ENCODE measurements around the gene RAB36.
A peak's percentile ranks its signal among the peaks of the same experiment; 100 is the strongest.

RAB36 gene, protein sequence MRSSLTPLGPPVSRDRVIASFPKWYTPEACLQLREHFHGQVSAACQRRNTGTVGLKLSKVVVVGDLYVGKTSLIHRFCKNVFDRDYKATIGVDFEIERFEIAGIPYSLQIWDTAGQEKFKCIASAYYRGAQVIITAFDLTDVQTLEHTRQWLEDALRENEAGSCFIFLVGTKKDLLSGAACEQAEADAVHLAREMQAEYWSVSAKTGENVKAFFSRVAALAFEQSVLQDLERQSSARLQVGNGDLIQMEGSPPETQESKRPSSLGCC

DNA sequence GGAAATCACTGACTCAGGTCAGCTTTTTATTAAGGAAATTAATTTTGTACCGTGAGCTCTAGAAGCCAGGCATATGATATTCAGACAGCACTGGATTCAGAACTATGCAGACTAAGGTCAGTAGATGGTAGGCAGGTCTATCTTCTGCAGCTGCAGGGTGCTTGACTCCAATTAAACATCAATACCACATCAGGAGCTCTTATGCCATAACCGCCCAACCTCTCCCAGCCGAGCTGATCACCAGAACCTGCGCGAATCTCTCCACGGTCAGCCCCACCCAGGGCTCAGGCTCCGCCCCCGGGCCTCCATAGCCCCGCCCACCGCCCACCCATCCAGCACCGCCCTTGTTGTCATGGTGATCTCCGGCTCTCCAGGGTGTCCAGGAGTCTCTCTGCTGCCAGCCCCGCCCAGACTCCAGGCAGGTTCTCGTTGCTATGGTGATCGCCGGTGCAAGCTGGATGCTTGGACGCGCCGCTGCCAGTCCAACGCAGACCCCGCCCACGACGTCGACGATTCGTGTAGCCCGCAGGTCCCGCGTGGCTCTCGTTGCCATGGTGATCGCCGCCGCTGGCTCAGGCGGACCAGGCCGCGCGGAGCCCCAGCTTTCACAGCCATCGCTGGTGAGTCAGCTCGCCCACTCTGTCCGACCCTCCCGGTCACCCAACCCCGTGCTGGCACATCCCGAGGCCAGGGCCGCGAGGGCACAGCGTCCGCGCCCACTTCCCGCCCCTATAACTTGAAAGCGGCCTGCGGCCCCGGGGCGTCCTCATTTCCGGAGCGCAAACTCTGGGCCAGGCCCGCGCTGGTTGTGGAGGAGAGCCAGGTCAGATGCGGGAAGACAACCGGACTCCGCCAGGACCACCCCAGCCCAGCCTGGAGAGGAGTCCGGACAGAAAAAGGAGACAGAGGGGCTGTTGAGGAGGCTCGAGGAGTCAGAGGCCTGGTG, at the start of gene RAB36:
Gene RAB36 (plus strand): TSS at position 546 of the 946 bp plus-strand sequence. CDS start 1,140 bp downstream, outside the sequence.
- Histone ChIP-seq H3K9me3 (ENCODE audit: insufficient read depth, low read length, severe bottlenecking) (no peaks in the 10 kb centered on the region), H2AFZ (ENCODE audit: low read depth, low read length) (no peak within 1 kb of the TSS), H3K27me3 (ENCODE audit: insufficient read depth, low read length, poor library complexity) (peaks cover 2% of the 10 kb centered on the region), H4K20me1 (ENCODE audit: insufficient read depth, low read length) (no peaks in the 10 kb centered on the region), H3K36me3 (ENCODE audit: insufficient read depth, low read length) (no peaks in the 10 kb centered on the region), H3K4me2 (ENCODE audit: insufficient read depth, low read length) (no peak within 1 kb of the TSS), H3K27ac (ENCODE audit: low read length) (no peak within 1 kb of the TSS), H3K4me3 (ENCODE audit: low read depth in 1 of 2, low read length in 2 of 2) (no peak within 1 kb of the TSS), H3K4me1 (ENCODE audit: insufficient read depth, low read length) (peaks cover 18% of the 10 kb centered on the region), H3K9ac (ENCODE audit: low read depth, low read length) (no peak within 1 kb of the TSS), H3K79me2 (ENCODE audit: insufficient read depth, low read length) (no peaks in the 10 kb centered on the region)
- TF ChIP-seq EZH2 (IDR thresholded peaks at IDR 0.05; ENCODE audit: borderline replicate concordance, low read depth, low read length, severe bottlenecking) (no peak), CTCF (IDR thresholded peaks at IDR 0.05; ENCODE audit: borderline replicate concordance, extremely low read depth, low read length, poor library complexity, severe bottlenecking) (no peak)
- DNase-seq (peak; percentile 18), ATAC-seq (ENCODE audit: insufficient read depth, low read depth) (no peak)

GRCh38 chr22:23095733-23096342, 49.4 kb upstream of the RAB36 start:
- Histone ChIP-seq H3K9ac (ENCODE audit: low read depth, low read length) (no peak overlapping the region), H3K36me3 (ENCODE audit: insufficient read depth, low read length) (no peaks in the 10 kb centered on the region), H3K27ac (ENCODE audit: low read length) (no peak overlapping the region), H3K4me3 (ENCODE audit: low read depth in 1 of 2, low read length in 2 of 2) (no peak overlapping the region), H4K20me1 (ENCODE audit: insufficient read depth, low read length) (peaks cover 8% of the 10 kb centered on the region), H3K4me1 (ENCODE audit: insufficient read depth, low read length) (no peaks in the 10 kb centered on the region), H3K9me3 (ENCODE audit: insufficient read depth, low read length, severe bottlenecking) (no peaks in the 10 kb centered on the region), H3K27me3 (ENCODE audit: insufficient read depth, low read length, poor library complexity) (no peaks in the 10 kb centered on the region), H2AFZ (ENCODE audit: low read depth, low read length) (no peak overlapping the region), H3K4me2 (ENCODE audit: insufficient read depth, low read length) (no peak overlapping the region), H3K79me2 (ENCODE audit: insufficient read depth, low read length) (no peaks in the 10 kb centered on the region)
- TF ChIP-seq CTCF (IDR thresholded peaks at IDR 0.05; ENCODE audit: borderline replicate concordance, extremely low read depth, low read length, poor library complexity, severe bottlenecking) (no peak), EZH2 (IDR thresholded peaks at IDR 0.05; ENCODE audit: borderline replicate concordance, low read depth, low read length, severe bottlenecking) (no peak)
- no peak for DNase-seq
- ATAC-seq (ENCODE audit: insufficient read depth, low read depth): no peak

DNA sequence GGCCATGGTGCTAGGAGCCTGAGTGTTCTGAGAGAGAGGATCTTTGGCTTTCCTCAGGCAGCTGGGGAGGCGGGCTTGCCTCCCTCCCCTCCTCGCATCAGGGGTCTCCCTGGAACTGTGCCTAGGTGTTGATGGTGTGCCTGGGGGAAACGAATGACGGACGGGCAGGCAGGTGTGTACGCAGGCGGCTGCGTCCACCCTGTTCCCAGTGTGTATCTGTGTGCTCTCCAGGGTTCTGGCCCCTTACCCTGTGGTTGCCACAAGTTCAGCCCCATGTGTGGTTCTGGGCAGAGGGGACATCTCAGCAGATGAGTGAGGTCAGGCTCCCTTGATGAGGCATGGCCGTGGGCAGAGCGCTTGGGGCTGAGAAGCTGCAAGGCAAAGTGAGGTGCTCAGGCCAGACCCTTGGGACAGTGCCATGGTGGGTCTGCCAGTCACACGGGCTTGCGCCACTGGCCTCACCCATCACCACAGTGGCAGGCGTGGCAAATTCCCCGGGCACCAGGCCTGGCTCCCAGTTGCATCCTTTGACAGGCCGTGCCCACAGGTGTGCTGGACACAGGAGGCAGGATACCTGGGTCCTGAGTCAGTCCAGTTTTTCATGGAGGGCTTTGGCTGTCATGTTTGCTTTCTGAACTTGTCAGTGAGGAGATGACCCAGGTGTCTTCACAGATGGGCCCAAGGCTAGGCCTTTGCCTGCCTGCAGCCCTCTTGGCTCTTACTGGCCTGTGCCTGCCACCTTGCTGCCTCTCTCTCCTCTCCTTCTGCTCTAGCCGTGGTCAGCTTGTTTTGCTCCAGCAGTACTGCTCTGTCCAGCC, 47.7 kb upstream of the RAB36 start:
- Histone ChIP-seq H3K36me3 (ENCODE audit: insufficient read depth, low read length) (no peaks in the 10 kb centered on the region), H3K4me2 (ENCODE audit: insufficient read depth, low read length) (no peak overlapping the region), H4K20me1 (ENCODE audit: insufficient read depth, low read length) (no peaks in the 10 kb centered on the region), H3K27me3 (ENCODE audit: insufficient read depth, low read length, poor library complexity) (no peaks in the 10 kb centered on the region), H3K9me3 (ENCODE audit: insufficient read depth, low read length, severe bottlenecking) (no peaks in the 10 kb centered on the region), H2AFZ (ENCODE audit: low read depth, low read length) (no peak overlapping the region), H3K4me3 (ENCODE audit: low read depth in 1 of 2, low read length in 2 of 2) (no peak overlapping the region), H3K9ac (ENCODE audit: low read depth, low read length) (no peak overlapping the region), H3K27ac (ENCODE audit: low read length) (no peak overlapping the region), H3K79me2 (ENCODE audit: insufficient read depth, low read length) (no peaks in the 10 kb centered on the region), H3K4me1 (ENCODE audit: insufficient read depth, low read length) (no peaks in the 10 kb centered on the region)
- no peak for DNase-seq
- no peak for ATAC-seq (ENCODE audit: insufficient read depth, low read depth)
- TF ChIP-seq EZH2 (IDR thresholded peaks at IDR 0.05; ENCODE audit: borderline replicate concordance, low read depth, low read length, severe bottlenecking): no peak
- TF ChIP-seq CTCF (IDR thresholded peaks at IDR 0.05; ENCODE audit: borderline replicate concordance, extremely low read depth, low read length, poor library complexity, severe bottlenecking): no peak
